ENCODE measurements around the gene PCYT1A.

- TF ChIP-seq CTCF (IDR thresholded peaks at IDR 0.05) (no peak), POLR2A (IDR thresholded peaks at IDR 0.05) (no peak)
These were observed 51.9 kb downstream of the PCYT1A start for GRCh38 chr3:196235452-196236122.
